B cell (primary cell): ENCODE data around the gene STAM. TPM values are rescaled to one million over a fixed set of nuclear protein-coding genes. Genes with fewer than 3 reads are reported as not detected.

Experiments
- ATAC-seq: fragments of 200-7000 bp; cut with Tn5 transposase; one replicate; pipeline ENCODE4 v1.10.0; 2021; ENCODE audit warnings: low read depth, mild to moderate bottlenecking, moderate number of reproducible peaks, moderate library complexity
- CTCF ChIA-PET: fragments of 350-600 bp; sonication (Branson Sonifier 250); formaldehyde crosslinking; loops from one replicate; lab custom pipeline; 2021; ENCODE audit warnings: antibody characterized with exemption, inconsistent platforms; lab: Charles Lee
- POLR2A ChIA-PET: fragments of 350-600 bp; sonication (Branson Sonifier 250); formaldehyde crosslinking; loops from one replicate; lab custom pipeline; 2021; ENCODE audit warnings: antibody characterized with exemption; lab: Charles Lee
- DNase-seq: peaks from one replicate; pipeline ENCODE4 v3.0.0; 2013
- H2AFZ ChIP-seq: 2 replicates; pipeline ENCODE4 v1.6.1; 2012; ENCODE audit warnings: mild to moderate bottlenecking, low read depth, low read length; ENCODE audit not compliant: insufficient read depth, poor library complexity, severe bottlenecking
- H3K27ac ChIP-seq, 2 donors: 1 replicate in 1 of 2; 2 replicates in 1 of 2; pipeline ENCODE4 v1.5.1; 2012 to 2013; ENCODE audit warnings: low read length in 2 of 2, mild to moderate bottlenecking in 2 of 2, moderate library complexity in 1 of 2
- H3K27me3 ChIP-seq, 4 experiments: fragments of 200-600 bp in 1 of 4; sonication (generic) in 1 of 4; replicated peaks in 1 of 4; 1 replicate in 2 of 4; 2 replicates in 2 of 4; pipeline versions ENCODE4 v1.6.1 to v1.7.0; 2013 to 2016; ENCODE audit warnings: low read length in 3 of 4, mild to moderate bottlenecking in 2 of 4, mixed read lengths in 1 of 4, moderate library complexity in 1 of 4; ENCODE audit not compliant: insufficient read depth in 4 of 4, control insufficient read depth in 3 of 4; ENCODE audit errors: control extremely low read depth in 1 of 4
- H3K36me3 ChIP-seq, 2 experiments: replicated peaks in 1 of 2; 1 replicate in 1 of 2; 2 replicates in 1 of 2; pipeline versions ENCODE4 v1.6.1 to v1.7.1; 2013; ENCODE audit warnings: low read length in 1 of 2; ENCODE audit not compliant: insufficient read depth in 2 of 2, control insufficient read depth in 1 of 2; ENCODE audit errors: control extremely low read depth in 1 of 2, extremely low read depth in 1 of 2
- H3K4me1 ChIP-seq, 2 donors: fragments of 200-600 bp in 1 of 2; sonication (generic) in 1 of 2; 1 replicate in 1 of 2; 2 replicates in 1 of 2; pipeline versions ENCODE4 v1.5.1 to v1.6.1; 2013 to 2017; ENCODE audit warnings: low read length in 2 of 2; ENCODE audit not compliant: control insufficient read depth in 2 of 2, insufficient read depth in 2 of 2
- H3K4me2 ChIP-seq: replicated peaks from 2 replicates; pipeline ENCODE3; 2012; ENCODE audit warnings: mild to moderate bottlenecking, low read depth, low read length; ENCODE audit not compliant: poor library complexity, severe bottlenecking
- H3K4me3 ChIP-seq, 5 experiments: fragments of 200-600 bp in 1 of 5; sonication (generic) in 1 of 5; 1 replicate in 3 of 5; 2 replicates in 2 of 5; pipeline versions ENCODE4 v1.5.1 to v1.7.0; 2011 to 2016; ENCODE audit warnings: low read length in 4 of 5, mild to moderate bottlenecking in 4 of 5, low read depth in 2 of 5, control low read depth in 1 of 5, moderate library complexity in 1 of 5; ENCODE audit not compliant: insufficient read depth in 1 of 5; ENCODE audit errors: control extremely low read depth in 1 of 5, extremely low read depth in 1 of 5
- H3K79me2 ChIP-seq: fragments of 200-600 bp; sonication (generic); one replicate; pipeline ENCODE4 v1.6.0; 2016; ENCODE audit warnings: low read length; ENCODE audit not compliant: control insufficient read depth, insufficient read depth
- H3K9ac ChIP-seq: fragments of 200-600 bp; sonication (generic); 2 replicates; pipeline ENCODE4 v1.6.1; 2017; ENCODE audit warnings: mild to moderate bottlenecking, low read length, moderate library complexity
- H3K9me3 ChIP-seq, 3 donors: one replicate each; pipeline versions ENCODE4 v1.6.1 to v1.7.1; 2013; ENCODE audit warnings: low read length in 2 of 3; ENCODE audit not compliant: control insufficient read depth in 2 of 3, insufficient read depth in 1 of 3; ENCODE audit errors: control extremely low read depth in 1 of 3
- H4K20me1 ChIP-seq: 2 replicates; pipeline ENCODE4 v1.6.0; 2012; ENCODE audit warnings: mild to moderate bottlenecking, low read length; ENCODE audit not compliant: insufficient read depth, control insufficient read depth, poor library complexity, severe bottlenecking
- H3K27ac Mint-ChIP-seq: one replicate; pipeline ENCODE4 v1.8.0; 2021; ENCODE audit warnings: mixed read lengths
- H3K27me3 Mint-ChIP-seq: one replicate; pipeline ENCODE4 v1.8.0; 2021; ENCODE audit warnings: mixed read lengths
- H3K4me1 Mint-ChIP-seq: one replicate; pipeline ENCODE4 v1.8.0; 2021; ENCODE audit warnings: mixed read lengths
- H3K4me3 Mint-ChIP-seq: one replicate; pipeline ENCODE4 v1.8.0; 2021; ENCODE audit warnings: mixed read lengths
- H3K9me3 Mint-ChIP-seq: one replicate; pipeline ENCODE4 v1.8.0; 2022; ENCODE audit warnings: mixed read lengths; ENCODE audit not compliant: insufficient read depth
- CTCF ChIP-seq: fragments of 200-600 bp; IDR thresholded peaks from one replicate; pipeline ENCODE4 v1.8.0; 2022; ENCODE audit warnings: antibody characterized with exemption, mild to moderate bottlenecking
- EZH2 ChIP-seq: IDR thresholded peaks from 2 replicates; pipeline ENCODE4 v1.6.1; 2012; ENCODE audit warnings: borderline replicate concordance, low read depth, mild to moderate bottlenecking, moderate library complexity, low read length; ENCODE audit not compliant: insufficient read depth, poor library complexity, severe bottlenecking
- WGBS: methylation state at CpG from one replicate; pipeline ENCODE4 v1.1.5; 2013; ENCODE audit warnings: missing lambda C conversion rate; ENCODE audit not compliant: insufficient coverage; 5-methylcytosine and 5-hydroxymethylcytosine counted together
- intact Hi-C: fragments of 100-400 bp; cut with micrococcal nuclease; formaldehyde crosslinking; loops from one replicate; pipeline ENCODE4 v1.10.0; 2022
- polyA plus RNA-seq: library from polyadenylated mRNA; depleted of rRNA; stranded (reverse); fragments of >200 nt; gene quantifications from 2 replicates; pipeline ENCODE4 v1.2.3, GENCODE V29; 2012
- total RNA-seq, 2 donors: library from RNA; stranded (reverse); fragments of 120-200 nt in 1 of 2; gene quantifications; 1 replicate in 1 of 2; 2 replicates in 1 of 2; pipeline versions ENCODE4 v1.2.3 to v1.2.4, GENCODE V29; 2013 to 2022

The STAM gene
- total and polyA plus RNA-seq, 2 donors (not counting 1 experiment from before 2014, with no cell fraction given) = 9.1 to 35.1 TPM

GRCh38 chr10:17735166-17735941, 91.4 kb downstream of the STAM start:
- H3K36me3 ChIP-seq = no peaks in the 10 kb centered on the region
- no peak overlapping the region for H3K27ac ChIP-seq
- no peak overlapping the region for H3K4me2 ChIP-seq
- WGBS = 62% methylated on average over 4 of the region's 15 CpGs
- intact Hi-C loops = no loop called here
- H3K27me3 ChIP-seq = no peaks in the 10 kb centered on the region
- no peaks in the 10 kb centered on the region for H3K27me3 Mint-ChIP-seq
- peaks cover 3% of the 10 kb centered on the region for H3K4me1 Mint-ChIP-seq
- no peak for ATAC-seq
- H2AFZ ChIP-seq = no peak overlapping the region
- no peak overlapping the region for H3K9ac ChIP-seq
- no peak overlapping the region for H3K4me3 Mint-ChIP-seq
- H3K4me3 ChIP-seq = no peak overlapping the region
- H3K9me3 ChIP-seq = no peaks in the 10 kb centered on the region
- no peak for DNase-seq
- POLR2A ChIA-PET = no interaction called here
- TF ChIP-seq EZH2 (no peak), CTCF (no peak)
- H3K4me1 ChIP-seq = no peaks in the 10 kb centered on the region
- no peaks in the 10 kb centered on the region for H3K79me2 ChIP-seq
- no peaks in the 10 kb centered on the region for H3K9me3 Mint-ChIP-seq
- CTCF ChIA-PET = interaction anchor here (1.1 to 1.2 kb wide), 2 partner anchors 77 to 126 kb away, joined by 4 read pairs; no protein-coding TSS in a partner anchor
- H4K20me1 ChIP-seq = no peaks in the 10 kb centered on the region
- H3K27ac Mint-ChIP-seq = no peak overlapping the region

- no peaks in the 10 kb centered on the region for H3K36me3 ChIP-seq
- no peak overlapping the region for H3K27ac ChIP-seq
- intact Hi-C loops = no loop called here
- no peaks in the 10 kb centered on the region for H3K79me2 ChIP-seq
- H2AFZ ChIP-seq = no peak overlapping the region
- no peak overlapping the region for H3K4me3 ChIP-seq
- WGBS = 80% methylated on average over 1 of the region's 2 CpGs
- H3K9me3 Mint-ChIP-seq = no peaks in the 10 kb centered on the region
- H3K4me1 Mint-ChIP-seq = peaks cover 3% of the 10 kb centered on the region
- CTCF ChIA-PET = interaction anchor here (1.1 to 2.6 kb wide), 6 partner anchors 9 to 130 kb away, joined by 4 to 9 read pairs (median 6); no protein-coding TSS in a partner anchor
- DNase-seq (no peak), ATAC-seq (no peak)
- no peaks in the 10 kb centered on the region for H4K20me1 ChIP-seq
- no peaks in the 10 kb centered on the region for H3K9me3 ChIP-seq
- H3K27me3 Mint-ChIP-seq = no peaks in the 10 kb centered on the region
- no peak overlapping the region for H3K4me3 Mint-ChIP-seq
- no peaks in the 10 kb centered on the region for H3K4me1 ChIP-seq
- no peak overlapping the region for H3K27ac Mint-ChIP-seq
- no peak for TF ChIP-seq CTCF
- no peak for TF ChIP-seq EZH2
- H3K27me3 ChIP-seq = no peaks in the 10 kb centered on the region
- no peak overlapping the region for H3K9ac ChIP-seq
- POLR2A ChIA-PET = no interaction called here
- H3K4me2 ChIP-seq = no peak overlapping the region
Measured at GRCh38 chr10:17736223-17736622, 92.3 kb downstream of the STAM start.
